ENCODE results near the gene KLHL25.
"Not testable (repeated sequence)": the region's sequence is repeated elsewhere in the genome, so short reads cannot be mapped to it uniquely, and the experiment has no call there.

The KLHL25 gene, protein sequence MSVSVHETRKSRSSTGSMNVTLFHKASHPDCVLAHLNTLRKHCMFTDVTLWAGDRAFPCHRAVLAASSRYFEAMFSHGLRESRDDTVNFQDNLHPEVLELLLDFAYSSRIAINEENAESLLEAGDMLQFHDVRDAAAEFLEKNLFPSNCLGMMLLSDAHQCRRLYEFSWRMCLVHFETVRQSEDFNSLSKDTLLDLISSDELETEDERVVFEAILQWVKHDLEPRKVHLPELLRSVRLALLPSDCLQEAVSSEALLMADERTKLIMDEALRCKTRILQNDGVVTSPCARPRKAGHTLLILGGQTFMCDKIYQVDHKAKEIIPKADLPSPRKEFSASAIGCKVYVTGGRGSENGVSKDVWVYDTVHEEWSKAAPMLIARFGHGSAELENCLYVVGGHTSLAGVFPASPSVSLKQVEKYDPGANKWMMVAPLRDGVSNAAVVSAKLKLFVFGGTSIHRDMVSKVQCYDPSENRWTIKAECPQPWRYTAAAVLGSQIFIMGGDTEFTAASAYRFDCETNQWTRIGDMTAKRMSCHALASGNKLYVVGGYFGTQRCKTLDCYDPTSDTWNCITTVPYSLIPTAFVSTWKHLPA

DNA sequence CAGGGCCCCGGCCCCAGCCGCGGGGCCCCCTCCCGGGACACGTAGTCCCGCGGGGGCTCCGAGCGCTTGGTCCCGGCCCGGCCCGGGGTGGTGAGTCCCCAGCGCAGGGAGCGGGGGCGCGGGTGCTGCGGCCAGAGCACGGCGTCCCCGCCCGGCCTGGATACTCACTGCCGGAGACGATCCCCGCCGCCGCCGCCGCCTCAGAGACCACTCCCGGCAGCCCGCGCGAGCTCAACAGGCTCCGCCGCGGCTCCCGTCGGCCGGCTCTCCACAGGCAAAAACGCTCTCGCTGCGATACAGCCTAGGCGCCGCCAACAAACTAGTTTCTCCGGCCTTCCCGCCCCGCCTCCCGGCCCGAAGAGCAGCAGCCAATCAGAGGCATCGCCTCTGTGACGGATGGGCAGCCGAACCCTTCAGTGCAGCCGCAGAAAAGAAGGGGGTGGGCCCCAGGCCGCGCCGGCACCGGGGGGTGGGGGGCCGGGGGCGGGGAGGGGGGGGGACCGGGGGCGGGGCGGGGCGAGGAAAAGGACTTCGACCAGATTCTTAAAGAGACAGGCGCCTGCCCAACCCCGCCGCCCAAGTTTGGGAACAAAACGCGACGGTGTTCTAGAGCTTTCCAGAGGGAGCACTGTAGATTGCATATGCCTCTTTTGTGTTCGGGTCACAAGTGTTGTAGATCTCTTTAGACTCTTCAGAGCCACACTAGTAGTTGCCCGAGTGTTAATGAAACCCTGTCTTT is at the start of gene KLHL25:
TSS of gene KLHL25 (minus strand) at position 328 of the 739 bp plus-strand sequence. CDS start 25,115 bp downstream, outside the sequence.
- DNase-seq, result peak; percentile 89

DNA sequence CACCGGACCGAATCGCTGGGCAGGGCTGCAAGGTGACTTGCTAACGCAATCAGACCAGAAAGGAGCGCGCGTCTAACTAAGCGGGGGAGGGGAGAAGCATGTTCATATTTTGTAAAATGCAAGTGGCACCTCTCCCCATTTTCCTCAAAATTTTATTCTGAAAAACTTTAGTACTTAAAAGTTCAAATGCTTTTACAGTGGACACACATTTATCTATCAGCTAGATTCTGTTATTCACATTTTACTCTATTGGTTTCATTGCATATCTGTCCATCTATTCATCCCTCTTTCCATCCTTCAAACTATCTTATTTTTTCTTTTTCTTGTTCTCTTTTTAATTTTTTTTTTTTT is 46.1 kb upstream of the KLHL25 start:
- DNase-seq, result no peak

DNA sequence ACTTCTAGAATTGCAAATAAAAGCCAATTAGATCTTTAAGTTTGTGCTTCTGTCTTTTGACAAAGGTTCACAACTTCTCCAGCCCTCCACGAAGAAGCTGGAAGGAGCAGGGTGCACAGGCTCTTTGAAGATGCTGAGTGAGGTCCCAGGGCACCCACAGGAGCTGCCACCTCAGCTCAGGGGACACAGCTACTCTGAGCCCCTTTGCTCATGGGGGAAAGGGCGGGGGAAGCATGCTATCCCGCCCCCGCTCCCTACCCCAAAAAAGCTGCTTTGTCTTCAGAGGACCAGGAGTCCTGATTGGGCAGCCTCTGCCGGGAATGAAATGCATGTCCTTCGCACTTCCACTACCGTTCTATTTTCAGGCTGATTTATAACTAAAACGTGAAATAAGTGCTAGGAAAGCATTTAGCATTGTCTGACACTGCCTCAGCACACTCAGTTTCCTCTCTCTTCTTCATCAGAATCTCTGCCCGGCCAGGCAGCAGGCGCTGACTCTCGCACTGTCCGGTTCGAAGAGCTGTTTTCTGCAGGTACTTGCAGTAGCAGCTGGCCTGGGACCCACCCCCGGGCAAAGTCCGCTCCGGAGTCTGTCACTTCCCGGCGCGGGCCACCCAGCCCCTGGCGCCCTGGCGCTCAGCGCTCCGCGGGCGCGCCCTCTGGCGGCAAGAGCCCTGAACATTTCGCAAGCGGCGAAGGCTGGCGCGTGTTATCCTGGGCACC is 45.5 kb upstream of the KLHL25 start:
- DNase-seq, result peak; percentile 31

DNA sequence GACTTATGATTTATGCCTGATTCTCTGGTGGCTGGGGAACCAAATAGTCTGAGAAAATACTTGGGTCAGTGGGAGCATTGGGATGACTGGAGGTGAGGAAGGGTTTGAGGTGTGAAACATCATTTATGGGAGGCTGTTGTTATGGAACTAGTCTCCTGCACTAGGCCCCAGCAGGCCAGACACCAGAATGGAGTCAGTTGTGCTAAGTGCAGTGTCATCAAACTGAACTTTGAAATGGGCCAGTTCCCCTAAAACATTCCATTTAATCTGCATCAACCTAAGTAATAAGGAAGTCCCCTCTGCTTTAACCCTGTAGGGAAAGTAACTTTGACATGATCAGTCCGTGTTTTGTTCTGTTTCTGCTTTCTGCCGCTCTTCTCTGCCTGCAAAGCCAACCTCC is 44.9 kb upstream of the KLHL25 start:
- peak; percentile 44 for DNase-seq

DNA sequence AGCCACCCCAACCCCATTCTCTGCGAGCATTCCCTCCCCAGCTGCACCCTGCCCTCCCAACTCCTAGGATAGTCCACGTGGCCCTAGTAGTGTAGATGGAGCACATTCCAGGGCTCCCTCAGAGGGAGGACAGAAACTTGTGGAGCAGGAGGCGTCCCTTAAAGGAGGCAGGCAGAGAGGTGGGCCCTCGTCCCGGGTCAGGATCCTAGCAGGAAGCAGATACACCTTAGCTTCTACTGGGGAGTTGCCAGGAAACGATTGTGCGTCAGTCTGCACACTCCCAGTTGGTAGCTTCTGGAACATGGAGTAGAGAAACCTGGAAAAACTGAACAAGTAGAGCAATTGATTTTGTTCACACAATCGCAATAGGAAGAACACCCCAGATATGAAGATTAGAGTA is 43.9 kb upstream of the KLHL25 start:
- DNase-seq, result no peak

DNA sequence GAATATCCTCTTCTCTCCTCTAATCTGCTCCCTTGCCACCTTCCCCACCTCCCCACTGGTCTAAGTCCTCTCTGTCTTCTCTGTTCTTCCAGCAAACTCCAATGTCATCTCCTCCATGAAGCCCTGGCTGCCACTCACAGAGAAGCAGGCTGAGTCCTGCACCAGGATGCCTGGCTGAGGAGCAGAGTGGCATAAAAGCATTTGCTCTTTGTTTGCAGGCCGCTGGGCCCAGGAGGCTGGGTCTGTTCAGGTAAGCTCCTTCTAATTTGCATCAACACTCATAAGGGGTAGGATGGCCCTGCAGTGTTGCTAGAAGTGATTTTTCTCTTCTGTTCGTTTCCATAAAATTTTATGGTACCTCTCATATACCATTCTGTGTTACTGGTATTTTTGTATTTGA is 43.2 kb upstream of the KLHL25 start:
- no peak for DNase-seq

DNA sequence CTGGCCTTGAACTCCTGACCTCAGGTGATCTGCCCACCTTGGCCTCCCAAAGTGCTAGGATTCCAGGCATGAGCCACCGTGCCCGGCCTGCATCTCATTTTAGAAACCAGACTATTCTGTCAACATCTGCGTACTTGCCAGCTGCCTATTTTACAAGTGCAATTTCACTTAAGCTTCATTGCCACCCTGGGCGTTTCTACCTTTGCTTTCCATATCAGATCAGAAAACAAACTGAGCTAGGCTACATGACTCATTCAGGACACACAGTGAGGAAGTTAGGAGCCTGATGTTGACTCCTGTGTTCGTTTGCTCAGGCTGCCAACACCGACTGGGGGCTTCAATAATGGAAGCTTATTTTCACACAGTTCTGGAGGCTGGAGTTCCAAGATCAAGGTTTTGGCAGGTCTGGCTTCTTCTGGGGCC is 42.3 kb upstream of the KLHL25 start:
- no peak for DNase-seq

DNA sequence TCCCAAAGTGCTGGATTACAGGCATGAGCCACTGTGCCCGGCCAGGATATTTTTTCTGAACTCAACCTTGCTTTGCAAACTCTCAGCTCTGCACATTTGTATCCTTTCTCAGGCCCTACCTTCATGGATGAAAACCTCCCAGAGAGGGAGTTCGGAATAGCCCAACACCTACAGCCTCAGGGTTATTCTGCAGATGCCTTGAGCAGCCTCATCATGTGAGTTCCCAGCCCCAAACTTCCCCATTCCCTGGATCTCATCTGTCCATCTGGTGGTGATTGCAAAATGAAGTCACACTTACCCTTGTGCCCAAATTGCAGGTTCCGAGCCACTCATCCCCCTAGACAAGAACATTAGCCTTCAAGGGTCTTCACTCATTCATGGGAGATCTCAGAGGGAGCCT is 39.9 kb upstream of the KLHL25 start:
- DNase-seq, result no peak

DNA sequence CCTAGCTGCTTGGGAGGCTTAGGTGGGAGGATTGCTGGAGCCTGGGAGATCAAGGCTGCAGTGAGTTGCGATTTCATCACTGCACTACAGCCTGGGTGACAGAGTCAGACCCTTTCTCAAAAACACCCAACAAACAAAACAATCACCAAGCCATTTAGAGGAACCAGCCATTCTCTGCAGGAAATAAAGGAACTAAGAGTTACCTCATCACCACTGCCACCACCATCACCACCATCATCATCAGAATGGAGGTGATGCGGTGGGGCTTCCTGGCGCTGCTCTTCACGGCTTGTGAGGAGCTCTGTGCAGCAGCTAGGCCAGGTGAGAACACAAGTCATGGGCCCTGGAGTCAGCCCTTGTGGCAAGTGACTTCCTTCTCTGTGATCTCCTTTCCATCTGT is 37.7 kb upstream of the KLHL25 start:
- DNase-seq, result peak; percentile 87

DNA sequence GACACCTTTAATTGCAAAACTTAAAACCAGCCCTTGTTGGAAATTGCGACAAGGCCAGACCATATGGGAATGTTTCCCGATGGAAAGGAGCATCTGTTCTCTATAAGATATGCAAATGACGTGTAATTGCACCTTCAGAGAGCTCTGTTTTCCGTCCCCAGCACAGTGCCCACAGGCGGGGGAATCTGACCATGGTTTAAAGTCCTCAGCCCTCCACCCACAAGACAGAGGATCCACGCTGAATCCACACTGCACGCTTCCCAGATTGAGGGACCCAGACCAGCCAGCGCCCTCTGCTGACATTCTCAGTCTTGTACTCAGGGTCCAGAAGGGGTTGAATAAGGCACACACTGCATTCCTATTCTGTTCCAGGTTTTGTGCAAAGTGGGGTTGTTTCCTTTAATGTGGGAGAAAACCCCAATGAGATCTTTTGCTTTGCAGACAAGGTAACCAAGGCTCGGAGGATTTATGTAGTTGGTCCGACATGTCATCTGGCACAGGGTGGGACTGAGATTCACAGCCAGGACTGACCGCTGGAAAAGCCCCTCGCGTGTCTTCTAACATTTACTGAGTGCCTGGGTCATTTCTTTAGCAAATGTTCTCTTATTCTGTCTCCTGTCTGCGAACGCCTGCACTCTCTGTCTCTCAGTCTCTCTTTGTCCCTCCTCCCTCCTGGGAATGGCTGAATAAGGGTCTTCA is 36.8 kb upstream of the KLHL25 start:
- DNase-seq, result no peak

DNA sequence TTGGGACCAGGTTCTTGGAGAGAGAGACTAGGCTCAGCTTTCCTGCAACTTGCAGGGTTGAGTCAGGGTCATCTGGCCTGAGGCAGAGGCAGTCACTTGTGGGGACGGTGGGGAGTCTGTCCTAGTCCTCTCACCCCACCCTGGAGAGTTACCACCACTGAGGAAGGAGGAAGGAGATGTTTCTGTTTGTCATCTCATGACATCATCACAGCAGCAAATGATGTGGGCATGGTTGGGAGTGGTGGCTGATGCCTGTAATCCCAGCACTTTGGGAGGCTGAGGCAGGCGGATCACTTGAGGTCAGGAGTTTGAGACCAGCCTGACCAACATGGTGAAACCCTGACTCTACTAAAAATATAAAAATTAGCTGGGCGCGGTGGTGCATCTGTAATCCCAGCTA is 35.0 kb upstream of the KLHL25 start:
- not testable (repeated sequence) for DNase-seq

DNA sequence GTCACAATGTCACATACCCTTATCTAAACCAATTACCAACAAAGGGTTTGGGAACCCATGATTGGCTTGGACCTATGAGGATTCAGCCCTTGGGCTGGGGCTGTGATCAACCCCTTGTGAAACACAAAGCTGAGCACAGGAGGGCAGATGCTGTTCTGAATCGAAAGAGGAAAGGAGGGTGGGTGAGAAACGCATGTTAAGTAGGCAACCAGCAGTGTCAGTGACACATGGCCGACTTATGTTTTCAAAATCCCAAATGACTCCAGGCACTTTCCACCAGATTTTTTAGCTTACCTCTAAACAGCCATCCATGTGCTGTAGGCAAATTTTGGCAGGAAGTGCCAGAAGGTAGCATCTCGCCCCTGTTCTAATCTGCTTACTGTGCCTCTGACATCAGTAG is 34.1 kb upstream of the KLHL25 start:
- peak; percentile 26 for DNase-seq

DNA sequence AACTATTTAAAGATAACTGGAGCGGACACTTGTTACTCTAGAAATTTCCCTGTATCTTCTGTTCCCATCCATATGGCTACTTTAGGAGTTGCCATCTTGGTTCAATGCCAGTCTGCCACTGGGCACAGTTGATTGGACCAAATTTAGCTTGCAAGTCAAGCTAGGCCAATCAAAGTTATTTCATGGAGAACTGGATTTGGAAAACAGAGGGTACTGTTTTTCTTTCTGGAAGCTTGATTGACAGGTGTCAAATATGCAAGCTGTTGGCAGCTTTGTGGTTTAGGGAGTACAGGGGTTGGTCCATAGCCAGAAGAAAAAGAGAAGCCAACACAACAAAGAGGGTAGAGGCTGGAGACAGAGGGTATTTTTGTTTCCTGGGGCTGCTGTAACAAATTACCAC is 33.4 kb upstream of the KLHL25 start:
- DNase-seq, result no peak

DNA sequence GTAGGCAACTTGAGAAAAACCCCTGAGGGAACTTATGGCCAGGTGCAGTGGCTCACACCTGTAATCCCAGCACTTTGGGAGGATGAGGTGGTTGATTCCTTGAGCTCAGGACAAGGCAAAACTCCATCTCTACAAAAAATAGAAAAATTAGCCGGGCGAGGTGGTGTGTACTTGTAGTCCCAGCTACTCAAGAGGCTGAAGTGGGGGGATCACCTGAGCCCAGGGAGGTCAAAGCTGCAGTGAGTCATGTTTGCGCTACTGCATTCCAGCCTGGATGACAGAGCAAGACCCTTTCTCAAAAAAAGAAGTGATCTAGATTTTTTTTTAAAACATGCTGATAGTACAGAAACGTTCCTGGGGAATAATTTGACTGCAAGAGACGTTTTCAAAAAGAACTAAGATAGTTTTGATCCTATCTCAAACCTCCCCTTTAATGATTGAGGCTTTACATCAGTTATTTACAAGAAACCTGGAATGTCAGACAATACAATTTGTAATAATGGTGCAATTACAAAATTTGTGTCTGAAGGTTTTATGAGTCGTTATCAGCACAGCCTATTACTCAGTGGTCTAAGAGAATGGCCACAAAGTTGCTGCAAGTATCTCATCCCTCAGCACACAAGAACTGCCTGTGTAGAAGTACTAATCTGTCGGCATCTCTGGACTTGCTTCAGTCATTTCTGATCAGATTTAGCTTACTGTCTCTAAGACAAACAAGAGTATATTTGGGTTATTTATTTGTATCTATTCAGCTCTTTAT is 32.2 kb upstream of the KLHL25 start:
- DNase-seq, result no peak

DNA sequence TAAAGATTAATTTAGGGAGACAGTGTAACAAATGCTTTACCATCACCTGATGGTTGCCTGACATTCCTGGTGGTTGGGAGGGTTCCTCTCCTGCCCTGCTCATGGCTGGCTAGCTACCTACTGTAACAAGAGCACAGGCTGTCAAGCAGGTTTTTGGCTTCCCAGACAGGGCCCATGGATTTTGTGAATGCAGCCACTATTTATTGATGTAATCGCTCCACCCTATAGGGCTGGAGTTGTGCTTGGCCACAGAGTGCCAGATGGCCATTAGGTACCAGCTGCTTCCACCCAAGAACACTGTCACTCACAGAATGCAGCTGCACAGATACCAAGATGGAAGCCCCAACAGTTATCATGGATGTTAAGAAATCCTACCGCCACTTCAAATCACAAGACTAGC is 31.0 kb upstream of the KLHL25 start:
- no peak for DNase-seq

DNA sequence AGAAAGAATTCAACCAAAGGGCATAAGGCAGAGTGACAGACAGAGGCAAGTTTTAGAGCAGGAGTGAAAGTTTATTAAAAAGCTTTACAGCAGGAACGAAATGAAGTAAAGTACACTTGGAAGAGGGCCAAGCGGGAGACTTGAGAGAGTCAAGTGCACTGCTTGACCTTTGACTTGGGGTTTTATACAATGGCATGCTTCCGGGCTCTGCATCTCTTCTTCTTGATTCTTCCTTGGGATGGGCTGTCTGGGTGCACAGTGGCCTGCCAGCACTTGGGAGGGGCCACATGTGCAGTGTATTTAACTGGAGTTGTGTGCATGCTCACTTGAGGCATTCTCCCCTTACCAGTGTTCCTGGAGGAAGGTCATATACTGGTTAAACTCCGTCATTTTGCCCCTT is 30.4 kb upstream of the KLHL25 start:
- no peak for DNase-seq

DNA sequence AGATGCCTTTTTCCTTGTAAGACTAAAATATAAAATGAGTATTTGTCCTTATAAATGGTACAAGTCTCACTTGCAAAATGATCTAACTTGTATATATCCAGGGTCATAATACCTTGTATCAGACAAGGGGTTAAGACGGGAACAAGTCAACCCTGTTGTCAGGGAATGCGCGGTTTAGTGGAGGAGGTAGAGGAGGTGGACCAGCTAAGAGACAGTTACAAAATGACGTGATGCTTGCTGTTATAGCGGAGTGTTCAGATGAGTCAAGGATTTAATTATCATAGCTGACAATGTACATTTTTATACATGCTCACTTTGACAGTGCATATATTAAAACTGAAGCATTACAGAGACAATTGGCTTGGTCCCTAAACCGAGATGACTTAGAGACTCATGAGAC is 26.8 kb upstream of the KLHL25 start:
- no peak for DNase-seq

DNA sequence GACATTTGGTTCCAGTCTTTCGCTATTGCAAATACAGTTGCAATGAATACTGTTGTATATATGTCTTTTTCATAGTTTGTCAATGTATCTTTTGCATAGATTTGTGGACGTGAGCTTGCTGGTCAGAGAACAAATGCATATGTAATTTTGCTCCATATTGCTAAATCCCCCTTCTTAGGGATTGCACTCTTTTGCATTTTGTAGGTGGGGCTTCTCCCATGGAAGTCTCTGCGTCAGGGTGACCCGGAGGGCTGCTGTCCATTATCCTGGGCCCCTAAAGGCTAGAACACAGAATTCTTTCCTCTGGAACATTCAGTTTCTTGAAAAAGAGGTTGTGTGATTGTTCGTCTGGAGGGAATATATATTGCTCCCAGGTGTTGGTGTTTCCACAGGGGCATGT is 25.2 kb upstream of the KLHL25 start:
- DNase-seq, result no peak

DNA sequence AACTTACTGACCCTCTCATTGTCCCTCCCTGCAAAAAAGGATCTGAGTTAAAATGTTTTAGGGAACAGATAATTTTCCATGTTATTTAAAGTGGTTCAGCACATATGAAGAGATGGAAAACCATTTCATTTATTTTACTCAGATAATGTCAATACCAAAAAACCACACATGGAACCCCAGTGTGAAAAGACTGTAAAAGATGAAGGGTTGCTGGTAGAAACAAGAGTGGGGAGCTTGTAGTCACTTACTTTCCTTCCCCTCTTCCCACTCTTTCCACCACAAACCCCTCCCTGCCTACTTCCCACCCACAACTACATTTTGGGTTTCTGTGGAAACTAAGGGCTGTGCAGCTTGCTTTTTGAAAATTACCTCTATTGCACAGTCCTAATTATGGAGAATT is 18.5 kb upstream of the KLHL25 start:
- DNase-seq, result no peak

DNA sequence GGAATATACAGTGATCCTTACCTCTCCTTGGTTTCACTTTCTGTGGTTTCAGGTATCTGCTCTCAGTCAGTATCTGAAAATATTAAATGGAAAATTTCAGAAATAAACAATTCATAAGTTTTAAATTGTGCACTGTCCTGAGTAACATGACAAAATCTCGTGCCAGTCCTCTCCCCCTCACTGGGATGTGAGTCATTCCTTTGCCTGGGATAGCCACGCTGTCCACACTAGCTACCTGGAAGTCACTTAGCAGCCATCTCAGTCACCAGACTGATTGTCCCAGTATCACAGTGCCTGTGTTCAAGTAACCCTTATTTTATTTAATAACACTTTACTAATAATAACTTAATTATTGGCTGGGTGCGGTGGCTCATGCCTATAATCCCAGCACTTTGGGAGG is 15.3 kb upstream of the KLHL25 start:
- DNase-seq, result no peak

DNA sequence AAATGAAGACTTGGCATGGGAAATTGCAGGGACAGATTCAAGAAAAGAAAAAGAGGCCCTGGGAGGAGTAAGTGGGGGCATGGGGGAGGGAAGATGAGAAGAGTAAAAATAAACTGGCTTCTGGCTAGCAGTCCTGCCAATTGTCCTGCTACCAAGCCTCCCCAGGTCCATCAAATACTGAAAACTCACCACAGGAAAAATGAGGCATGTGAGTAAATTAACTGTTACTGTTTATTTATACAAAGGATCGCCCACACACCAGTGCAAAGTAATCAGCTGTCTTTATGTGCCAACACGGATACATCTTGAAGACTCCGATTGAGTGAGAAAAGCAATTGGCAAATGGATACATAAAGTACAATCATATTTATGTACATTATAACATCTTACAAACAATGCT is 10.7 kb upstream of the KLHL25 start:
- no peak for DNase-seq

Data from MV-4-11 (cell line).